Measurements from ENCODE around the gene TNC. TPM values are rescaled to one million over a fixed set of nuclear protein-coding genes. Genes with fewer than 3 reads are reported as not detected.

Gene TNC
- polyA plus RNA-seq, 3 donors: 0.02 TPM; not detected in 2

- no peaks in the 10 kb centered on the region for H3K4me1 Mint-ChIP-seq
- no peak for DNase-seq
- H3K27me3 Mint-ChIP-seq (ENCODE audit: low read depth in 3 of 3): peaks cover 0 to 2% (median 0%) of the 10 kb centered on the region in 3 donors
- Histone ChIP-seq H3K36me3 (replicated peaks in 1 of 2; ENCODE audit: control insufficient read depth in 1 of 2, insufficient read depth in 2 of 2, low read length in 2 of 2) (no peaks in the 10 kb centered on the region), H3K9me3 (replicated peaks in 1 of 2; ENCODE audit: control insufficient read depth in 1 of 2, insufficient read depth in 1 of 2, low read length in 2 of 2) (no peaks in the 10 kb centered on the region), H2AFZ (ENCODE audit: insufficient read depth, low read depth, low read length, poor library complexity, severe bottlenecking) (no peak overlapping the region), H3K4me3 (replicated peaks in 1 of 3; ENCODE audit: low read depth in 2 of 3, low read length in 3 of 3) (no peak overlapping the region), H3K27ac (ENCODE audit: low read depth in 1 of 2, low read length in 2 of 2) (no peak overlapping the region), H4K20me1 (ENCODE audit: insufficient read depth, low read length) (no peaks in the 10 kb centered on the region), H3K79me2 (ENCODE audit: insufficient read depth, low read length) (no peaks in the 10 kb centered on the region), H3K4me1 (ENCODE audit: control insufficient read depth in 1 of 2, insufficient read depth in 2 of 2, low read length in 2 of 2) (no peaks in the 10 kb centered on the region), H3K9ac (ENCODE audit: insufficient read depth, low read length, poor library complexity, severe bottlenecking) (no peak overlapping the region), H3K27me3 (ENCODE audit: control insufficient read depth in 2 of 2, insufficient read depth in 2 of 2, low read length in 2 of 2) (no peaks in the 10 kb centered on the region), H3K4me2 (replicated peaks; ENCODE audit: extremely low read depth, low read length, poor library complexity, severe bottlenecking) (no peak overlapping the region)
- no peak overlapping the region for H3K27ac Mint-ChIP-seq
- TF ChIP-seq, protein P1, sequence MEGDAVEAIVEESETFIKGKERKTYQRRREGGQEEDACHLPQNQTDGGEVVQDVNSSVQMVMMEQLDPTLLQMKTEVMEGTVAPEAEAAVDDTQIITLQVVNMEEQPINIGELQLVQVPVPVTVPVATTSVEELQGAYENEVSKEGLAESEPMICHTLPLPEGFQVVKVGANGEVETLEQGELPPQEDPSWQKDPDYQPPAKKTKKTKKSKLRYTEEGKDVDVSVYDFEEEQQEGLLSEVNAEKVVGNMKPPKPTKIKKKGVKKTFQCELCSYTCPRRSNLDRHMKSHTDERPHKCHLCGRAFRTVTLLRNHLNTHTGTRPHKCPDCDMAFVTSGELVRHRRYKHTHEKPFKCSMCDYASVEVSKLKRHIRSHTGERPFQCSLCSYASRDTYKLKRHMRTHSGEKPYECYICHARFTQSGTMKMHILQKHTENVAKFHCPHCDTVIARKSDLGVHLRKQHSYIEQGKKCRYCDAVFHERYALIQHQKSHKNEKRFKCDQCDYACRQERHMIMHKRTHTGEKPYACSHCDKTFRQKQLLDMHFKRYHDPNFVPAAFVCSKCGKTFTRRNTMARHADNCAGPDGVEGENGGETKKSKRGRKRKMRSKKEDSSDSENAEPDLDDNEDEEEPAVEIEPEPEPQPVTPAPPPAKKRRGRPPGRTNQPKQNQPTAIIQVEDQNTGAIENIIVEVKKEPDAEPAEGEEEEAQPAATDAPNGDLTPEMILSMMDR (IDR thresholded peaks at IDR 0.05): no peak
- no CpG with 5 or more reads among the region's 1 CpG for WGBS (ENCODE audit: insufficient coverage)
- peak overlapping the region in 1 of 2 donors; percentile 28 for H3K4me3 Mint-ChIP-seq
- peaks cover 0 to 11% (median 2%) of the 10 kb centered on the region in 7 donors for H3K9me3 Mint-ChIP-seq
- H3K36me3 Mint-ChIP-seq: no peaks in the 10 kb centered on the region
- intact Hi-C loops (cut with micrococcal nuclease): no loop called here
Measured at GRCh38 chr9:115162946-115163345, 45.0 kb upstream of the TNC start.

DNA sequence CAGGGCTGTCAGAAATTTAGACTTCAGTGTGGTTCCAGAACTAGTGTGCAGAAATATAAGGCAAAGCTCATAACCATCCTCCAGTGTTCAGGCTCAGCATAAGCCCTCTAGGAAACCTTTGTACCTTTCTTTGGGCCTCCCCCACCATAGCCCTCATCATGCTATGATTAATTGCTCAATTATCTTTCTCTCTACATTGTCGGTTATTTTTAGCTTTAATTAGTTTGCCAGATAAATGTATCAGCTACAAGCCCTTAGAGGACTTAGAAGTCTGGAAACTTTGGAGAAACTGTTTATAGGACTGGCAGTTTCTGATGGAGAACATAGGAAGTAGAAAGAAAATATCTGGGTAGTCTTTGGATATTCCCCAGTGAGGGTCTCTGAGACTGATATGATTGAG is 43.5 kb upstream of the TNC start:
- Histone ChIP-seq H2AFZ (ENCODE audit: insufficient read depth, low read depth, low read length, poor library complexity, severe bottlenecking) (no peak overlapping the region), H3K4me3 (replicated peaks in 1 of 3; ENCODE audit: low read depth in 2 of 3, low read length in 3 of 3) (no peak overlapping the region), H3K79me2 (ENCODE audit: insufficient read depth, low read length) (no peaks in the 10 kb centered on the region), H4K20me1 (ENCODE audit: insufficient read depth, low read length) (no peaks in the 10 kb centered on the region), H3K27me3 (ENCODE audit: control insufficient read depth in 2 of 2, insufficient read depth in 2 of 2, low read length in 2 of 2) (no peaks in the 10 kb centered on the region), H3K4me1 (ENCODE audit: control insufficient read depth in 1 of 2, insufficient read depth in 2 of 2, low read length in 2 of 2) (no peaks in the 10 kb centered on the region), H3K27ac (ENCODE audit: low read depth in 1 of 2, low read length in 2 of 2) (no peak overlapping the region), H3K9me3 (replicated peaks in 1 of 2; ENCODE audit: control insufficient read depth in 1 of 2, insufficient read depth in 1 of 2, low read length in 2 of 2) (no peaks in the 10 kb centered on the region), H3K9ac (ENCODE audit: insufficient read depth, low read length, poor library complexity, severe bottlenecking) (no peak overlapping the region), H3K4me2 (replicated peaks; ENCODE audit: extremely low read depth, low read length, poor library complexity, severe bottlenecking) (no peak overlapping the region), H3K36me3 (replicated peaks in 1 of 2; ENCODE audit: control insufficient read depth in 1 of 2, insufficient read depth in 2 of 2, low read length in 2 of 2) (no peaks in the 10 kb centered on the region)
- H3K27me3 Mint-ChIP-seq (ENCODE audit: low read depth in 3 of 3): peaks cover 0 to 2% (median 0%) of the 10 kb centered on the region in 3 donors
- no CpG with 5 or more reads among the region's 1 CpG for WGBS (ENCODE audit: insufficient coverage)
- DNase-seq: no peak
- TF ChIP-seq, protein P1 (IDR thresholded peaks at IDR 0.05): no peak
- peaks cover 0 to 10% (median 2%) of the 10 kb centered on the region in 7 donors for H3K9me3 Mint-ChIP-seq
- H3K4me1 Mint-ChIP-seq: no peaks in the 10 kb centered on the region
- H3K36me3 Mint-ChIP-seq: no peaks in the 10 kb centered on the region
- intact Hi-C loops (cut with micrococcal nuclease): no loop called here
- H3K27ac Mint-ChIP-seq: no peak overlapping the region
- no peak overlapping the region for H3K4me3 Mint-ChIP-seq
